CD4-positive, alpha-beta T cell (primary cell): Measurements from ENCODE around the gene BCAR3. TPM values are rescaled to one million over a fixed set of nuclear protein-coding genes. Genes with fewer than 3 reads are reported as not detected.

Source experiments
- ATAC-seq: fragments of 200-7000 bp; cut with Tn5 transposase; one replicate; pipeline ENCODE4 v1.10.0; 2022; ENCODE audit warnings: mild to moderate bottlenecking; ENCODE audit not compliant: poor library complexity
- CTCF ChIA-PET: fragments of 350-600 bp; sonication (Branson Sonifier 250); formaldehyde crosslinking; loops from one replicate; lab custom pipeline; 2021; ENCODE audit warnings: antibody characterized with exemption, inconsistent platforms; lab: Charles Lee
- POLR2A ChIA-PET: fragments of 350-600 bp; sonication (Branson Sonifier 250); formaldehyde crosslinking; loops from one replicate; lab custom pipeline; 2021; ENCODE audit warnings: antibody characterized with exemption, inconsistent platforms; lab: Charles Lee
- DNase-seq, 14 experiments: peaks; one replicate each; pipeline ENCODE4 v3.0.0-alpha.2; 2013 to 2020; ENCODE audit warnings: mixed read lengths in 2 of 14
- H3K27ac ChIP-seq, 2 donors: one replicate each; pipeline versions ENCODE4 v1.5.1 to v1.7.0; 2013; ENCODE audit warnings: low read length in 2 of 2, low read depth in 1 of 2, mild to moderate bottlenecking in 1 of 2
- H3K27me3 ChIP-seq, 2 experiments: 1 replicate in 1 of 2; 2 replicates in 1 of 2; pipeline versions ENCODE4 v1.6.1 to v1.7.0; 2013; ENCODE audit warnings: low read length in 2 of 2, control low read depth in 1 of 2, mild to moderate bottlenecking in 1 of 2, moderate library complexity in 1 of 2; ENCODE audit not compliant: insufficient read depth in 2 of 2, control insufficient read depth in 1 of 2
- H3K36me3 ChIP-seq: one replicate; pipeline ENCODE4 v1.6.1; 2013; ENCODE audit warnings: low read length, control low read depth; ENCODE audit not compliant: insufficient read depth
- H3K4me1 ChIP-seq: one replicate; pipeline ENCODE4 v1.6.1; 2013; ENCODE audit warnings: low read length, control low read depth; ENCODE audit not compliant: insufficient read depth
- H3K4me3 ChIP-seq: one replicate; pipeline ENCODE4 v1.5.1; 2013; ENCODE audit warnings: mild to moderate bottlenecking, low read length, moderate library complexity
- H3K9me3 ChIP-seq, 2 experiments: 1 replicate in 1 of 2; 2 replicates in 1 of 2; pipeline versions ENCODE4 v1.6.1 to v1.7.0; 2013; ENCODE audit warnings: low read length in 2 of 2, mild to moderate bottlenecking in 2 of 2, control low read depth in 1 of 2, moderate library complexity in 1 of 2; ENCODE audit not compliant: control insufficient read depth in 1 of 2, insufficient read depth in 1 of 2
- H3K27ac Mint-ChIP-seq: one replicate; pipeline ENCODE4 v1.8.0; 2020; ENCODE audit warnings: mixed read lengths
- H3K27me3 Mint-ChIP-seq: one replicate; pipeline ENCODE4 v1.8.0; 2021; ENCODE audit warnings: mixed read lengths
- H3K36me3 Mint-ChIP-seq: one replicate; pipeline ENCODE4 v1.8.0; 2021; ENCODE audit warnings: low read depth, mixed read lengths
- H3K4me1 Mint-ChIP-seq: one replicate; pipeline ENCODE4 v1.8.0; 2021; ENCODE audit warnings: low read depth, mixed read lengths
- H3K4me3 Mint-ChIP-seq: one replicate; pipeline ENCODE4 v1.8.0; 2020; ENCODE audit warnings: mild to moderate bottlenecking, mixed read lengths
- H3K9me3 Mint-ChIP-seq: one replicate; pipeline ENCODE4 v1.8.0; 2020; ENCODE audit warnings: mixed read lengths
- CTCF ChIP-seq: fragments of 200-600 bp; IDR thresholded peaks from one replicate; pipeline ENCODE4 v1.8.0; 2022; ENCODE audit warnings: antibody characterized with exemption, mild to moderate bottlenecking
- intact Hi-C, 2 experiments: fragments of 100-400 bp; cut with DNase I in 1 of 2; cut with micrococcal nuclease in 1 of 2; formaldehyde crosslinking; loops; one replicate each; pipeline versions ENCODE4 v1.15.1 to v1.9.0; 2023 to 2025; cut with DNase I, micrococcal nuclease
- total RNA-seq, 174 experiments: library from RNA in 2 of 174; stranded (reverse) in 2 of 174; gene quantifications; one replicate each; pipeline ENCODE4 v1.2.3 and lab custom pipeline; 2021 to 2026

Gene BCAR3
- total RNA-seq, 2 experiments from 2014 or later, result 0.47 to 0.92 TPM

- Mint-ChIP-seq H3K9me3 (no peaks in the 10 kb centered on the region), H3K36me3 (no peaks in the 10 kb centered on the region), H3K4me1 (peaks cover 9% of the 10 kb centered on the region), H3K27me3 (peaks cover 61% of the 10 kb centered on the region), H3K27ac (no peak overlapping the region), H3K4me3 (no peak overlapping the region)
- DNase-seq (no peak), ATAC-seq (no peak)
- Histone ChIP-seq H3K9me3 (peaks cover 0 to 4% of the 10 kb centered on the region in 2 experiments), H3K27me3 (peaks cover 10 to 26% of the 10 kb centered on the region in 2 experiments), H3K4me3 (no peak overlapping the region), H3K4me1 (peaks cover 15% of the 10 kb centered on the region), H3K36me3 (no peaks in the 10 kb centered on the region), H3K27ac (no peak overlapping the region)
- ChIA-PET CTCF (no interaction called here), POLR2A (no interaction called here)
- intact Hi-C loops, result no loop called here
- TF ChIP-seq CTCF, result no peak
These were observed 1.6 kb downstream of the BCAR3 start for GRCh38 chr1:93680076-93680419.

DNA sequence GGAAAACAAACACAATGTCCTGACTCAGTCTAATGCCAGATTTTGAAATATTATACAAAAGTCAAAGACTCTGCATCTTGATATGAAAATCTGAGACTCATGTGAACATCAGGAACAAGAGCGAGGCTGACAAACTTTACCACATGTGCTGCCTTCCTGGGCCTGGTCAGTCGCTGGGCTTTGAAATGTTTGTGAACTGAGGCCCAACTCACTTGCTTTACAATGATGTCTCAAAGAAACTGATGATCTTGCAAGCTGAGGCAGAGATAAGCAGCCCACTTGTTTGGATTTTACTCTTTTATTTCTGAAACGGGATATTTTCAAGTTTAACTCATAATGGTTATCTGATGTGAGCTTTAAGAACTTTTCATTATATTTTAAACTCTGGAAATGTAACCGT lies 2.1 kb downstream of the BCAR3 start:
- no peak overlapping the region for H3K27ac ChIP-seq

GRCh38 chr1:93678946-93679480 lies 2.6 kb downstream of the BCAR3 start:
- H3K27me3 Mint-ChIP-seq, result peaks cover 53% of the 10 kb centered on the region
- Histone ChIP-seq H3K4me1 (peaks cover 15% of the 10 kb centered on the region), H3K4me3 (no peak overlapping the region), H3K27ac (no peak overlapping the region), H3K27me3 (peaks cover 10 to 24% of the 10 kb centered on the region in 2 experiments), H3K9me3 (peaks cover 0 to 4% of the 10 kb centered on the region in 2 experiments), H3K36me3 (no peaks in the 10 kb centered on the region)
- H3K27ac Mint-ChIP-seq, result no peak overlapping the region
- ChIA-PET CTCF (no interaction called here), POLR2A (no interaction called here)
- no peak for DNase-seq
- no peaks in the 10 kb centered on the region for H3K9me3 Mint-ChIP-seq
- no peaks in the 10 kb centered on the region for H3K36me3 Mint-ChIP-seq
- no peak for TF ChIP-seq CTCF
- no peak for ATAC-seq
- peaks cover 9% of the 10 kb centered on the region for H3K4me1 Mint-ChIP-seq
- H3K4me3 Mint-ChIP-seq, result no peak overlapping the region
- intact Hi-C loops, result no loop called here

More for the DNA sequence above, 2.1 kb downstream of the BCAR3 start:
- POLR2A ChIA-PET, result no interaction called here
- H3K36me3 ChIP-seq, result no peaks in the 10 kb centered on the region
- H3K27me3 ChIP-seq, result peaks cover 10 to 26% of the 10 kb centered on the region in 2 experiments
- Mint-ChIP-seq H3K27ac (no peak overlapping the region), H3K27me3 (peaks cover 58% of the 10 kb centered on the region), H3K9me3 (no peaks in the 10 kb centered on the region), H3K4me1 (peaks cover 9% of the 10 kb centered on the region), H3K36me3 (no peaks in the 10 kb centered on the region), H3K4me3 (no peak overlapping the region)
- CTCF ChIA-PET, result no interaction called here
- intact Hi-C loops, result no loop called here
- H3K9me3 ChIP-seq, result peaks cover 0 to 4% of the 10 kb centered on the region in 2 experiments
- TF ChIP-seq CTCF, result no peak
- H3K4me1 ChIP-seq, result peaks cover 15% of the 10 kb centered on the region
- ATAC-seq (no peak), DNase-seq (no peak)
- H3K4me3 ChIP-seq, result no peak overlapping the region
